ENCODE data around the gene GPC6.

- TF ChIP-seq CTCF (IDR thresholded peaks at IDR 0.05) (no peak), EP300 (IDR thresholded peaks at IDR 0.05) (no peak), POLR2A (IDR thresholded peaks at IDR 0.05) (no peak)
These were observed 1103.3 kb downstream of the GPC6 start for GRCh38 chr13:94329754-94330551.
